Measurements from ENCODE around the gene TNS3. TPM values are rescaled to one million over a fixed set of nuclear protein-coding genes. Genes with fewer than 3 reads are reported as not detected.

Gene TNS3
- total and polyA plus RNA-seq, 4 experiments from 2014 or later, result 0.11 to 3.2 (median 1.3) TPM; not detected in 1

GRCh38 chr7:47333959-47334358, 248.0 kb downstream of the TNS3 start:
- Mint-ChIP-seq H3K4me1 (no peaks in the 10 kb centered on the region), H3K9me3 (peaks cover 0 to 3% (median 0%) of the 10 kb centered on the region in 8 donors), H3K27ac (no peak overlapping the region), H3K4me3 (no peak overlapping the region), H3K36me3 (no peaks in the 10 kb centered on the region), H3K27me3 (no peaks in the 10 kb centered on the region)
- H3K4me1 ChIP-seq (ENCODE audit: insufficient read depth, low read length), result no peaks in the 10 kb centered on the region
- H3K9me3 ChIP-seq (ENCODE audit: control insufficient read depth in 1 of 2, low read length in 2 of 2), result no peaks in the 10 kb centered on the region
- ChIA-PET CTCF (ENCODE audit: partially characterized antibody) (no interaction called here), POLR2A (ENCODE audit: partially characterized antibody) (no interaction called here)
- intact Hi-C loops (cut with micrococcal nuclease), result no loop called here
- H3K27me3 ChIP-seq (ENCODE audit: insufficient read depth, low read length), result no peaks in the 10 kb centered on the region
- no peak for DNase-seq
- no peak overlapping the region for H3K27ac ChIP-seq (ENCODE audit: low read depth, low read length)
- no peak overlapping the region for H3K4me3 ChIP-seq (ENCODE audit: low read length in 2 of 2)
- no peaks in the 10 kb centered on the region for H3K36me3 ChIP-seq (ENCODE audit: insufficient read depth, low read length)

GRCh38 chr7:47333554-47333887, 248.4 kb downstream of the TNS3 start:
- CTCF ChIA-PET (ENCODE audit: partially characterized antibody), result no interaction called here
- Histone ChIP-seq H3K9me3 (ENCODE audit: control insufficient read depth in 1 of 2, low read length in 2 of 2) (no peaks in the 10 kb centered on the region), H3K36me3 (ENCODE audit: insufficient read depth, low read length) (no peaks in the 10 kb centered on the region), H3K27me3 (ENCODE audit: insufficient read depth, low read length) (no peaks in the 10 kb centered on the region), H3K27ac (ENCODE audit: low read depth, low read length) (no peak overlapping the region), H3K4me1 (ENCODE audit: insufficient read depth, low read length) (no peaks in the 10 kb centered on the region), H3K4me3 (ENCODE audit: low read length in 2 of 2) (no peak overlapping the region)
- no peaks in the 10 kb centered on the region for H3K36me3 Mint-ChIP-seq
- peaks cover 0 to 6% (median 0%) of the 10 kb centered on the region in 8 donors for H3K9me3 Mint-ChIP-seq
- no peak overlapping the region for H3K27ac Mint-ChIP-seq
- H3K4me3 Mint-ChIP-seq, result no peak overlapping the region
- no peaks in the 10 kb centered on the region for H3K4me1 Mint-ChIP-seq
- DNase-seq, result no peak
- POLR2A ChIA-PET (ENCODE audit: partially characterized antibody), result no interaction called here
- no peaks in the 10 kb centered on the region for H3K27me3 Mint-ChIP-seq
- intact Hi-C loops (cut with micrococcal nuclease), result no loop called here

- H3K36me3 Mint-ChIP-seq, result no peaks in the 10 kb centered on the region
- H3K27ac Mint-ChIP-seq, result no peak overlapping the region
- Histone ChIP-seq H3K27me3 (ENCODE audit: insufficient read depth, low read length) (no peaks in the 10 kb centered on the region), H3K4me1 (ENCODE audit: insufficient read depth, low read length) (no peaks in the 10 kb centered on the region), H3K27ac (ENCODE audit: low read depth, low read length) (no peak overlapping the region), H3K9me3 (ENCODE audit: control insufficient read depth in 1 of 2, low read length in 2 of 2) (no peaks in the 10 kb centered on the region), H3K4me3 (ENCODE audit: low read length in 2 of 2) (no peak overlapping the region), H3K36me3 (ENCODE audit: insufficient read depth, low read length) (no peaks in the 10 kb centered on the region)
- no peak for DNase-seq
- peaks cover 0 to 6% (median 0%) of the 10 kb centered on the region in 8 donors for H3K9me3 Mint-ChIP-seq
- intact Hi-C loops (cut with micrococcal nuclease), result no loop called here
- H3K4me1 Mint-ChIP-seq, result no peaks in the 10 kb centered on the region
- no peak overlapping the region for H3K4me3 Mint-ChIP-seq
- ChIA-PET CTCF (ENCODE audit: partially characterized antibody) (no interaction called here), POLR2A (ENCODE audit: partially characterized antibody) (no interaction called here)
- H3K27me3 Mint-ChIP-seq, result no peaks in the 10 kb centered on the region
These were observed 249.0 kb downstream of the TNS3 start for GRCh38 chr7:47332681-47333553.

- Histone ChIP-seq H3K9me3 (ENCODE audit: control insufficient read depth in 1 of 2, low read length in 2 of 2) (no peaks in the 10 kb centered on the region), H3K27ac (ENCODE audit: low read depth, low read length) (no peak overlapping the region), H3K4me3 (ENCODE audit: low read length in 2 of 2) (no peak overlapping the region), H3K27me3 (ENCODE audit: insufficient read depth, low read length) (no peaks in the 10 kb centered on the region), H3K36me3 (ENCODE audit: insufficient read depth, low read length) (no peaks in the 10 kb centered on the region), H3K4me1 (ENCODE audit: insufficient read depth, low read length) (no peaks in the 10 kb centered on the region)
- DNase-seq, result no peak
- H3K27me3 Mint-ChIP-seq, result no peaks in the 10 kb centered on the region
- ChIA-PET POLR2A (ENCODE audit: partially characterized antibody) (no interaction called here), CTCF (ENCODE audit: partially characterized antibody) (no interaction called here)
- no peaks in the 10 kb centered on the region for H3K4me1 Mint-ChIP-seq
- intact Hi-C loops (cut with micrococcal nuclease), result no loop called here
- H3K27ac Mint-ChIP-seq, result no peak overlapping the region
- no peaks in the 10 kb centered on the region for H3K36me3 Mint-ChIP-seq
- no peak overlapping the region for H3K4me3 Mint-ChIP-seq
- peaks cover 0 to 6% (median 0%) of the 10 kb centered on the region in 8 donors for H3K9me3 Mint-ChIP-seq
These were observed 249.7 kb downstream of the TNS3 start for GRCh38 chr7:47332213-47332612.

DNA sequence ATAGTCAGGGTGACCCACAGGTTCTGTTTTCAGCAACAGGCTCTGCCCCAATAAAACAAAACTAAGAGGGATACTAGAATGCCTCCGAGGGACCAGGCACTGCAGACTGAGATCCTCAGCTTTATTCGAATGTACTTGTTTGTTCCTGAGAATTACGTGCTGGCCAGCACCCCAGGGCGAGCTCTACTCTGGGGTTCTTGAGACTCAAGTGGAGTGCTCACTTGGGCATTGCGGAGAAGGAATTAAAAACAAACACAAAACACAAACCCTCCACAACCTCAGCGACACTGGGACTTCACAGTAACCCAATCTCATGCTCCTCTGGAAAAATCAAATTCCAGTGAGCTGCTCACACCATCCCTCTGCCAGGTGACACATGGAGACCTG, 250.7 kb downstream of the TNS3 start:
- no peaks in the 10 kb centered on the region for H3K4me1 Mint-ChIP-seq
- CTCF ChIA-PET (ENCODE audit: partially characterized antibody), result no interaction called here
- no peaks in the 10 kb centered on the region for H3K27me3 Mint-ChIP-seq
- H3K9me3 Mint-ChIP-seq, result peaks cover 0 to 6% (median 0%) of the 10 kb centered on the region in 8 donors
- H3K4me3 Mint-ChIP-seq, result no peak overlapping the region
- intact Hi-C loops (cut with micrococcal nuclease), result no loop called here
- Histone ChIP-seq H3K4me1 (ENCODE audit: insufficient read depth, low read length) (no peaks in the 10 kb centered on the region), H3K4me3 (ENCODE audit: low read length in 2 of 2) (no peak overlapping the region), H3K9me3 (ENCODE audit: control insufficient read depth in 1 of 2, low read length in 2 of 2) (no peaks in the 10 kb centered on the region), H3K36me3 (ENCODE audit: insufficient read depth, low read length) (no peaks in the 10 kb centered on the region), H3K27me3 (ENCODE audit: insufficient read depth, low read length) (no peaks in the 10 kb centered on the region), H3K27ac (ENCODE audit: low read depth, low read length) (no peak overlapping the region)
- POLR2A ChIA-PET (ENCODE audit: partially characterized antibody), result no interaction called here
- H3K36me3 Mint-ChIP-seq, result no peaks in the 10 kb centered on the region
- no peak for DNase-seq
- H3K27ac Mint-ChIP-seq, result no peak overlapping the region

DNA sequence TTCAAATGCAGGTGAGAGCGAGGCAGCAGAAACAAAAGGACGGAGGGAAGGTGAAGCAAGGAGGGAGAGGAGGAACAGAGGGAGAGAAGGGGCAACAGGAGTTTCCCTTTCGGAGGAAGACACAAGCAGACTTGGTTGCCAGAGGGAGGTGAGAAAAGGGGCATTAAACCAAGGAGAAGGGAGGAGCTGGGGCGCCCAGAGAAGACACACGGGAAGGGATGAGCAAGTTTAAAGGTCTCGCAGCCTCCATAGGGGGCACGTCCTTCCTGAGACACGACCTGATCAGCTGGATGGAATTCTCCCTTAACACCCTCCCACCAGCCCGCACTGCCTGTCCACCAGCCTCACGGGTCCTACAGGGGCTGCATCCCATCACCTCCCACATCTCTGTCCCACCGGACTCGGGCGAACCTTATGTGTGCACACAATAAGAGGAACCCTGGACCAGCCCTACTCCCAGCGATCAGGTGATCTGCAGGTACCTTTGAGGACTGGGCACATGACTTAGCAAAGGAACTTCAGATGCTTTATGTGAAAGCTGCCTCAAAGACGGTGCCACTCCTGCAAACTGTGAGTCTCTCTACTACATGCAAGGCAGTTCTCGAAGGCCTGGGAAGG, 251.2 kb downstream of the TNS3 start:
- no peaks in the 10 kb centered on the region for H3K4me1 ChIP-seq (ENCODE audit: insufficient read depth, low read length)
- no peaks in the 10 kb centered on the region for H3K4me1 Mint-ChIP-seq
- H3K27ac Mint-ChIP-seq, result no peak overlapping the region
- no peak for DNase-seq
- intact Hi-C loops (cut with micrococcal nuclease), result no loop called here
- no peaks in the 10 kb centered on the region for H3K27me3 Mint-ChIP-seq
- H3K36me3 ChIP-seq (ENCODE audit: insufficient read depth, low read length), result no peaks in the 10 kb centered on the region
- H3K4me3 Mint-ChIP-seq, result no peak overlapping the region
- ChIA-PET CTCF (ENCODE audit: partially characterized antibody) (no interaction called here), POLR2A (ENCODE audit: partially characterized antibody) (no interaction called here)
- no peak overlapping the region for H3K27ac ChIP-seq (ENCODE audit: low read depth, low read length)
- no peaks in the 10 kb centered on the region for H3K36me3 Mint-ChIP-seq
- no peaks in the 10 kb centered on the region for H3K27me3 ChIP-seq (ENCODE audit: insufficient read depth, low read length)
- H3K4me3 ChIP-seq (ENCODE audit: low read length in 2 of 2), result no peak overlapping the region
- peaks cover 0 to 6% (median 0%) of the 10 kb centered on the region in 8 donors for H3K9me3 Mint-ChIP-seq
- H3K9me3 ChIP-seq (ENCODE audit: control insufficient read depth in 1 of 2, low read length in 2 of 2), result no peaks in the 10 kb centered on the region

DNA sequence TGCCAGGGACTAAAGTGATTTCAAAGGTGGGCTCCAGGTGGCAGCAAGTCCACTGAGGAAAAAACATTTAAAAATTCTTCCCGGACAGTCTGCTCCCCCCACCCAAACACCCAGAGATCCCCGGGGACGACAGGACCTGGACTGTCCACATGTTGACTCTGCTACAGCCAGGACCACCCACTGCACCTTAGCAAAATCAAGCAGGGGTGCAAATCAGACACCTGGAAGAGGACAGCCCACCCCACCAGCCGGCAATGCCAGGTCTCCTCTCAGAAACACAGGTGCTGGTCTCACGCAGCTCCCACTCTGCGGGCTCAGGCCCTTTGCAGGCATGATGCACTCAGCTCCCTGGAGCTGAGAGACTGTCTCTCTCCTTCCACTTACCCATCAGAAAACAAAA, 251.9 kb downstream of the TNS3 start:
- Histone ChIP-seq H3K27ac (ENCODE audit: low read depth, low read length) (no peak overlapping the region), H3K4me1 (ENCODE audit: insufficient read depth, low read length) (no peaks in the 10 kb centered on the region), H3K36me3 (ENCODE audit: insufficient read depth, low read length) (no peaks in the 10 kb centered on the region), H3K9me3 (ENCODE audit: control insufficient read depth in 1 of 2, low read length in 2 of 2) (no peaks in the 10 kb centered on the region), H3K4me3 (ENCODE audit: low read length in 2 of 2) (no peak overlapping the region), H3K27me3 (ENCODE audit: insufficient read depth, low read length) (no peaks in the 10 kb centered on the region)
- Mint-ChIP-seq H3K4me1 (no peaks in the 10 kb centered on the region), H3K36me3 (no peaks in the 10 kb centered on the region), H3K27ac (no peak overlapping the region), H3K4me3 (no peak overlapping the region), H3K9me3 (peaks cover 0 to 6% (median 0%) of the 10 kb centered on the region in 8 donors), H3K27me3 (no peaks in the 10 kb centered on the region)
- ChIA-PET CTCF (ENCODE audit: partially characterized antibody) (no interaction called here), POLR2A (ENCODE audit: partially characterized antibody) (no interaction called here)
- no peak for DNase-seq
- intact Hi-C loops (cut with micrococcal nuclease), result no loop called here

Data from CD4-positive, alpha-beta memory T cell (primary cell).